ENCODE measurements around the gene TMEM229B. TPM values are rescaled to one million over a fixed set of nuclear protein-coding genes. Genes with fewer than 3 reads are reported as not detected.

The TMEM229B gene
- polyA plus RNA-seq, 1 donor from 2014 or later: 4.2 TPM

Small RNA genes within 50 kb of the gene (small RNA-seq; reads per million reads assigned to genes)
- 0 reads per million in 3 experiments for gene MIR5694

Other genes with a start within 250 kb of the TMEM229B start
- 7.7 and 8.3 TPM in 2 replicates for gene PALS1, start 247.3 kb downstream of the TMEM229B start, polyA plus RNA-seq
- gene ATP6V1D, start 128.9 kb downstream of the TMEM229B start, polyA plus RNA-seq: 172 and 216 TPM in 2 replicates
- 99.4 and 108 TPM in 2 replicates for gene EIF2S1, start 128.4 kb downstream of the TMEM229B start, polyA plus RNA-seq
- not detected in 2 replicates for gene PLEK2, start 76.6 kb downstream of the TMEM229B start, polyA plus RNA-seq
- 32.1 and 34.1 TPM in 2 replicates for gene PLEKHH1, start 44.6 kb upstream of the TMEM229B start, polyA plus RNA-seq
- gene PIGH, start 111.5 kb upstream of the TMEM229B start, polyA plus RNA-seq: 75.1 and 91.8 TPM in 2 replicates
- 204 and 215 TPM in 2 replicates for gene ARG2, start 131.2 kb upstream of the TMEM229B start, polyA plus RNA-seq
- 78.6 and 87.1 TPM in 2 replicates for gene VTI1B, start 185.9 kb upstream of the TMEM229B start, polyA plus RNA-seq
- 179 and 190 TPM in 2 replicates for gene RDH11, start 207.0 kb upstream of the TMEM229B start, polyA plus RNA-seq
- gene RDH12, start 213.2 kb upstream of the TMEM229B start, polyA plus RNA-seq: 0.56 TPM in 1 of 2 replicates, not detected in the other

All from neural cell (in vitro differentiated cells).